Left kidney (tissue), 2 donors: ENCODE data around the gene NXPH1. TPM values are rescaled to one million over a fixed set of nuclear protein-coding genes. Genes with fewer than 3 reads are reported as not detected.

ENCODE experiments used
- DNase-seq: peaks from one replicate; pipeline ENCODE4 v3.0.0-alpha.2; 2013
- polyA plus RNA-seq: library from polyadenylated mRNA; unstranded; fragments of 120-200 nt; gene quantifications from one replicate; pipeline ENCODE4 v1.2.1, GENCODE V29; 2013; ENCODE audit not compliant: insufficient read length

Gene NXPH1
- polyA plus RNA-seq, 1 donor, result 0.25 TPM

- DNase-seq, result no peak
These were observed 158.8 kb downstream of the NXPH1 start for GRCh38 chr7:8592167-8592566.

GRCh38 chr7:8594115-8594514 lies 160.7 kb downstream of the NXPH1 start:
- no peak for DNase-seq

GRCh38 chr7:8597565-8597964 lies 164.2 kb downstream of the NXPH1 start:
- no peak for DNase-seq

- DNase-seq, result no peak
These were observed 167.7 kb downstream of the NXPH1 start for GRCh38 chr7:8601121-8601520.

- DNase-seq, result no peak
These were observed 171.8 kb downstream of the NXPH1 start for GRCh38 chr7:8605221-8605620.

GRCh38 chr7:8612584-8612983 lies 179.2 kb downstream of the NXPH1 start:
- no peak for DNase-seq

- DNase-seq, result no peak
These were observed 179.8 kb downstream of the NXPH1 start for GRCh38 chr7:8613191-8613590.

- no peak for DNase-seq
These were observed 181.6 kb downstream of the NXPH1 start for GRCh38 chr7:8615019-8615418.

- DNase-seq, result no peak
These were observed 185.1 kb downstream of the NXPH1 start for GRCh38 chr7:8618441-8619070.

- no peak for DNase-seq
These were observed 186.8 kb downstream of the NXPH1 start for GRCh38 chr7:8620169-8620568.

- DNase-seq, result no peak
These were observed 192.2 kb downstream of the NXPH1 start for GRCh38 chr7:8625612-8626011.

GRCh38 chr7:8627325-8627724 lies 193.9 kb downstream of the NXPH1 start:
- peak; percentile 4 for DNase-seq

- DNase-seq, result no peak
These were observed 195.2 kb downstream of the NXPH1 start for GRCh38 chr7:8628656-8629055.

- no peak for DNase-seq
These were observed 196.1 kb downstream of the NXPH1 start for GRCh38 chr7:8629504-8629903.

GRCh38 chr7:8637322-8637721 lies 203.9 kb downstream of the NXPH1 start:
- DNase-seq, result no peak

- DNase-seq, result peak; percentile 37
These were observed 204.7 kb downstream of the NXPH1 start for GRCh38 chr7:8638076-8638475.

GRCh38 chr7:8639668-8640067 lies 206.3 kb downstream of the NXPH1 start:
- DNase-seq, result no peak

- no peak for DNase-seq
These were observed 207.3 kb downstream of the NXPH1 start for GRCh38 chr7:8640671-8641070.

- no peak for DNase-seq
These were observed 235.5 kb downstream of the NXPH1 start for GRCh38 chr7:8668627-8669500.

- no peak for DNase-seq
These were observed 236.1 kb downstream of the NXPH1 start for GRCh38 chr7:8669501-8669851.

GRCh38 chr7:8684426-8684825 lies 251.0 kb downstream of the NXPH1 start:
- no peak for DNase-seq

- no peak for DNase-seq
These were observed 266.6 kb downstream of the NXPH1 start for GRCh38 chr7:8699875-8700624.

- DNase-seq, result no peak
These were observed 269.4 kb downstream of the NXPH1 start for GRCh38 chr7:8702807-8703206.
